A549 (cell line): ENCODE data around the gene TEX13D. TPM values are rescaled to one million over a fixed set of nuclear protein-coding genes. Genes with fewer than 3 reads are reported as not detected.

ENCODE experiments used
- ATAC-seq, 2 experiments: fragments of 200-7000 bp in 1 of 2; fragments of >200 bp in 1 of 2; cut with Nextera tagmentation in 1 of 2; cut with Tn5 transposase in 1 of 2; 3 replicates each; pipeline versions ENCODE4 v1.8.0 to v1.9.1; 2018 to 2020; ENCODE audit warnings: mild to moderate bottlenecking in 1 of 2, moderate library complexity in 1 of 2
- CTCF ChIA-PET: fragments of 300-600 bp; sonication (Branson Sonifier 250); formaldehyde crosslinking; extraction: SDS; loops from one replicate; lab custom pipeline; 2021; ENCODE audit warnings: antibody characterized with exemption, inconsistent platforms; lab: Yijun Ruan, JAX
- POLR2A ChIA-PET: fragments of 350-600 bp; formaldehyde crosslinking; extraction: SDS; loops from one replicate; lab custom pipeline; 2021; ENCODE audit warnings: antibody characterized with exemption, inconsistent platforms; lab: Yijun Ruan, JAX
- DNase-seq, 2 experiments: peaks; one replicate each; pipeline versions ENCODE4 v3.0.0 to v3.0.0-alpha.2; 2011 to 2016; ENCODE audit warnings: low read depth in 1 of 2, low spot score in 1 of 2
- FAIRE-seq: peaks from 2 replicates; lab custom pipeline; 2011; peaks lifted over from hg19 to GRCh38; lab: Jason Lieb, UNC
- H3K27ac ChIP-seq, 2 experiments: fragments of >200 bp; sonication (Bioruptor Twin); formaldehyde crosslinking; 3 replicates each; pipeline ENCODE4 v1.5.1; 2016 to 2017
- H3K4me1 ChIP-seq: fragments of >200 bp; sonication (Bioruptor Twin); formaldehyde crosslinking; 3 replicates; pipeline ENCODE4 v1.6.1; 2016
- H3K4me2 ChIP-seq: fragments of >200 bp; sonication (Bioruptor Twin); formaldehyde crosslinking; 3 replicates; pipeline ENCODE4 v1.6.1; 2016
- H3K4me3 ChIP-seq: fragments of >200 bp; sonication (Bioruptor Twin); formaldehyde crosslinking; 3 replicates; pipeline ENCODE4 v1.5.1; 2016
- H3K9me3 ChIP-seq: fragments of >200 bp; sonication (Bioruptor Twin); formaldehyde crosslinking; 3 replicates; pipeline ENCODE4 v1.6.1; 2016
- ATOH8 ChIP-seq: fragments of 250-450 bp; sonication (Bioruptor Pico); IDR thresholded peaks from 2 replicates; pipeline ENCODE4 v1.5.0; 2020; ENCODE audit warnings: low read depth, mild to moderate bottlenecking, moderate library complexity
- BHLHE40 ChIP-seq: IDR thresholded peaks from 2 replicates; pipeline ENCODE4 v1.6.1; 2012; ENCODE audit warnings: low read depth, low read length, inconsistent platforms
- CBX8 ChIP-seq: fragments of 200-600 bp; sonication (generic); IDR thresholded peaks from 2 replicates; pipeline ENCODE4 v1.6.1; 2016
- CEBPB ChIP-seq, 2 experiments: fragments of >200 bp in 1 of 2; sonication (Bioruptor Twin) in 1 of 2; formaldehyde crosslinking in 1 of 2; IDR thresholded peaks; 2 replicates each; pipeline ENCODE4 v1.6.1; 2012 to 2016
- CHD2 ChIP-seq: fragments of 150-350 bp; IDR thresholded peaks from 2 replicates; pipeline ENCODE4 v1.6.1; 2014; ENCODE audit warnings: low read length; ENCODE audit not compliant: partially characterized antibody
- CHD4 ChIP-seq: fragments of 200-600 bp; sonication (generic); IDR thresholded peaks from 2 replicates; pipeline ENCODE4 v1.6.1; 2016; ENCODE audit warnings: antibody characterized with exemption, mild to moderate bottlenecking, borderline replicate concordance
- CTCF ChIP-seq: fragments of >200 bp; sonication (Bioruptor Twin); formaldehyde crosslinking; IDR thresholded peaks from 3 replicates; pipeline ENCODE4 v1.5.1; 2016
- E2F6 ChIP-seq: IDR thresholded peaks from 2 replicates; pipeline ENCODE4 v1.6.1; 2012; ENCODE audit warnings: low read depth, borderline replicate concordance
- EHMT2 ChIP-seq: fragments of 200-600 bp; sonication (generic); IDR thresholded peaks from 2 replicates; pipeline ENCODE4 v1.6.1; 2016; ENCODE audit warnings: antibody characterized with exemption, low read depth, mild to moderate bottlenecking, moderate library complexity
- ESRRA ChIP-seq: fragments of 150-350 bp; IDR thresholded peaks from 2 replicates; pipeline ENCODE4 v1.6.1; 2014; ENCODE audit warnings: mild to moderate bottlenecking, low read length, borderline replicate concordance
- FOSL2 ChIP-seq, 2 experiments: fragments of 450-650 bp in 1 of 2; fragments of >200 bp in 1 of 2; sonication (Bioruptor Twin) in 1 of 2; formaldehyde crosslinking; IDR thresholded peaks; 2 replicates each; pipeline versions ENCODE4 v1.5.0 to v1.6.1; 2016 to 2020; ENCODE audit warnings: mild to moderate bottlenecking in 1 of 2, moderate library complexity in 1 of 2
- GATA3 ChIP-seq: IDR thresholded peaks from 2 replicates; pipeline ENCODE4 v1.6.1; 2012; ENCODE audit warnings: borderline replicate concordance
- HOXA7 ChIP-seq: fragments of 250-450 bp; sonication (Bioruptor Pico); IDR thresholded peaks from 2 replicates; pipeline ENCODE4 v1.5.0; 2020; ENCODE audit warnings: mild to moderate bottlenecking, moderate library complexity
- HOXB13 ChIP-seq: fragments of 250-450 bp; sonication (Bioruptor Pico); IDR thresholded peaks from 2 replicates; pipeline ENCODE4 v1.5.0; 2020; ENCODE audit warnings: low read depth, mild to moderate bottlenecking, moderate library complexity
- JUNB ChIP-seq: fragments of >200 bp; sonication (Bioruptor Twin); formaldehyde crosslinking; IDR thresholded peaks from 2 replicates; pipeline ENCODE4 v1.6.1; 2016
- MAZ ChIP-seq: fragments of 150-350 bp; IDR thresholded peaks from 2 replicates; pipeline ENCODE4 v1.6.1; 2014; ENCODE audit warnings: antibody characterized with exemption, low read depth, low read length, borderline replicate concordance
- MYC ChIP-seq: IDR thresholded peaks from 2 replicates; pipeline ENCODE4 v1.6.1; 2012; ENCODE audit warnings: mild to moderate bottlenecking, inconsistent platforms, low read length, improper control_type of control experiment, borderline replicate concordance
- NPAS2 ChIP-seq: fragments of 250-450 bp; sonication (Bioruptor Pico); IDR thresholded peaks from 2 replicates; pipeline ENCODE4 v1.8.0; 2022; ENCODE audit warnings: mild to moderate bottlenecking, moderate library complexity, borderline replicate concordance
- NR3C1 ChIP-seq: fragments of >200 bp; sonication (Bioruptor Twin); formaldehyde crosslinking; IDR thresholded peaks from 3 replicates; pipeline ENCODE4 v1.6.1; 2017
- PBX3 ChIP-seq: IDR thresholded peaks from 2 replicates; pipeline ENCODE4 v1.6.1; 2012
- PHF8 ChIP-seq: fragments of 200-600 bp; sonication (generic); IDR thresholded peaks from 2 replicates; pipeline ENCODE4 v1.6.1; 2016; ENCODE audit warnings: low read depth, mild to moderate bottlenecking, antibody characterized with exemption, moderate library complexity, borderline replicate concordance
- POLR2A ChIP-seq: IDR thresholded peaks from 2 replicates; pipeline ENCODE4 v1.6.1; 2012; ENCODE audit warnings: mild to moderate bottlenecking, low read length
- RAD21 ChIP-seq, 2 experiments: fragments of >200 bp in 1 of 2; sonication (Bioruptor Twin) in 1 of 2; formaldehyde crosslinking in 1 of 2; IDR thresholded peaks in 1 of 2; conservative IDR thresholded peaks in 1 of 2; 2 replicates in 1 of 2; 3 replicates in 1 of 2; pipeline ENCODE4 v1.6.1; 2012 to 2018; ENCODE audit warnings: inconsistent platforms in 1 of 2
- SREBF2 ChIP-seq: fragments of 450-650 bp; IDR thresholded peaks from 2 replicates; pipeline ENCODE4 v1.6.1; 2014; ENCODE audit warnings: mild to moderate bottlenecking, moderate library complexity
- TP53 ChIP-seq: fragments of 250-450 bp; sonication (Bioruptor Pico); IDR thresholded peaks from 2 replicates; pipeline ENCODE4 v1.5.0; 2021; ENCODE audit warnings: mild to moderate bottlenecking, moderate library complexity
- USF2 ChIP-seq: fragments of 450-650 bp; IDR thresholded peaks from 2 replicates; pipeline ENCODE4 v1.6.1; 2014; ENCODE audit warnings: antibody characterized with exemption
- ZC3H11A ChIP-seq: fragments of 450-650 bp; IDR thresholded peaks from 2 replicates; pipeline ENCODE4 v1.6.1; 2014; ENCODE audit warnings: antibody characterized with exemption, mild to moderate bottlenecking
- WGBS: methylation state at CpG from one replicate; pipeline ENCODE4 v1.1.6; 2017; ENCODE audit errors: missing lambda C conversion rate; 5-methylcytosine and 5-hydroxymethylcytosine counted together
- polyA plus RNA-seq, 4 experiments: library from polyadenylated mRNA; depleted of rRNA in 3 of 4; stranded (reverse); fragments of >200 nt; fragmentation: RNase III in 1 of 4; extraction: RNeasy Plus Mini Kit Qiagen cat#74134 plus additional on column Dnase treatment in 1 of 4; gene quantifications; 2 replicates in 3 of 4; 3 replicates in 1 of 4; pipeline ENCODE4 v1.2.3, GENCODE V29; 2011 to 2017

Gene TEX13D
- polyA plus RNA-seq, 2 of the 4 experiments (the other 2 are of a cell fraction), result not detected

- no peak for TF ChIP-seq ESRRA
- no peak for TF ChIP-seq BHLHE40
Measured at GRCh38 chrX:124346877-124347241, 14.4 kb downstream of the TEX13D start (continued).

- ATAC-seq, result no peak
- 48% methylated on average over 5 of the region's 5 CpGs for WGBS
- H3K4me2 ChIP-seq, result no peak overlapping the region
- H3K4me1 ChIP-seq, result no peaks in the 10 kb centered on the region
- CTCF ChIA-PET, result no interaction called here
- H3K4me3 ChIP-seq, result no peak overlapping the region
- FAIRE-seq, result no peak
- H3K9me3 ChIP-seq, result no peaks in the 10 kb centered on the region
- POLR2A ChIA-PET, result no interaction called here
- H3K27ac ChIP-seq, result no peak overlapping the region
- DNase-seq, result no peak
- TF ChIP-seq CHD2, result no peak
- TF ChIP-seq MYC, result no peak
- TF ChIP-seq EHMT2, result no peak
- no peak for TF ChIP-seq CTCF
- no peak for TF ChIP-seq USF2
- TF ChIP-seq CEBPB (IDR thresholded peaks at IDR 0.05), result no peak
- TF ChIP-seq NPAS2 (CRISPR knock-in tag), result no peak
- no peak for TF ChIP-seq HOXB13
- TF ChIP-seq TP53 (CRISPR knock-in tag), result no peak
- no peak for TF ChIP-seq HOXA7
- no peak for TF ChIP-seq ZC3H11A
- TF ChIP-seq GATA3, result no peak
- no peak for TF ChIP-seq E2F6
- TF ChIP-seq ATOH8 (CRISPR knock-in tag), result no peak
- TF ChIP-seq CHD4, result no peak
- no peak for TF ChIP-seq FOSL2 (IDR thresholded peaks at IDR 0.05)
- no peak for TF ChIP-seq FOSL2 (CRISPR knock-in tag; IDR thresholded peaks at IDR 0.05)
- no peak for TF ChIP-seq CBX8
- no peak for TF ChIP-seq PHF8
- no peak for TF ChIP-seq JUNB
- TF ChIP-seq POLR2A, result no peak
Measured at GRCh38 chrX:124347242-124347641, 14.8 kb downstream of the TEX13D start.

- TF ChIP-seq NR3C1, result no peak
- TF ChIP-seq MAZ, result no peak
- TF ChIP-seq PBX3, result no peak
- TF ChIP-seq SREBF2, result no peak
- TF ChIP-seq RAD21 (conservative IDR thresholded peaks at IDR 0.05 in 1 of 2, IDR thresholded peaks at IDR 0.05 in 1 of 2), result no peak
- TF ChIP-seq CHD4, result no peak
- TF ChIP-seq TP53 (CRISPR knock-in tag), result no peak
- Histone ChIP-seq H3K27ac (no peak overlapping the region), H3K4me3 (no peak overlapping the region), H3K4me2 (no peak overlapping the region), H3K9me3 (no peaks in the 10 kb centered on the region), H3K4me1 (no peaks in the 10 kb centered on the region)
- FAIRE-seq, result no peak
- 60% methylated on average over 5 of the region's 5 CpGs for WGBS
- ChIA-PET CTCF (no interaction called here), POLR2A (no interaction called here)
- no peak for DNase-seq
- no peak for ATAC-seq
Measured at GRCh38 chrX:124348182-124348581, 15.7 kb downstream of the TEX13D start.
